ENCODE results near the gene RASGRP4.

RASGRP4 gene

GRCh38 chr19:38387550-38388348, 38.3 kb downstream of the RASGRP4 start, which contains the start of gene GGN:
GGN (minus strand) TSS chr19:38388034; CDS start chr19:38387261, 773 bp downstream.
- H3K4me3 ChIP-seq (ENCODE audit: low read depth, low read length), result peak within 1 kb of the TSS; percentile 56
- peak within 1 kb of the TSS; percentile 63 for H3K27ac ChIP-seq (ENCODE audit: extremely low read depth, low read depth, low read length)
- H3K4me1 ChIP-seq (ENCODE audit: control insufficient read depth, insufficient read depth, low read length), result peaks cover 19% of the 10 kb centered on the region
- ChIA-PET CTCF (interaction anchor here (0.5 to 9.2 kb wide), 16 partner anchors 11 to 542 kb away, joined by 3 to 76 read pairs (median 4); partner anchors contain the start of genes FAM98C, MRPS12, PSMD8 and SARS2), POLR2A (interaction anchor here (0.5 to 4.7 kb wide), 53 partner anchors 8 to 1706 kb away, joined by 3 to 223 read pairs (median 4); partner anchors contain the start of genes ACTN4, C19orf33, CATSPERG and EIF3K)
- no peaks in the 10 kb centered on the region for H3K9me3 ChIP-seq (ENCODE audit: control insufficient read depth, insufficient read depth, low read depth, low read length)
- peaks cover 17 to 38% of the 10 kb centered on the region in 2 experiments for H3K36me3 ChIP-seq (ENCODE audit: control insufficient read depth in 2 of 2, insufficient read depth in 1 of 2, low read length in 2 of 2)
- no peak for TF ChIP-seq BCL6B (tag by site-specific recombination; IDR thresholded peaks at IDR 0.05)
- TF ChIP-seq ZNF416 (tag by site-specific recombination; IDR thresholded peaks at IDR 0.05), result no peak
- TF ChIP-seq ZNF560 (tag by site-specific recombination; IDR thresholded peaks at IDR 0.05; ENCODE audit: borderline replicate concordance), result no peak
- TF ChIP-seq ZNF174 (tag by site-specific recombination; IDR thresholded peaks at IDR 0.05), result no peak
- peak; percentile 85 for TF ChIP-seq GLIS2 (tag by site-specific recombination; IDR thresholded peaks at IDR 0.05)
- no peak; the same call in 1 of the 2 replicates for TF ChIP-seq ZNF792 (tag by site-specific recombination; IDR thresholded peaks at IDR 0.05)
- TF ChIP-seq ZBTB48 (tag by site-specific recombination; IDR thresholded peaks at IDR 0.05), result peak; percentile 76; the same call in 1 of the 2 replicates
- no peak for TF ChIP-seq ZNF10 (tag by site-specific recombination; IDR thresholded peaks at IDR 0.05)
- TF ChIP-seq ZNF600 (tag by site-specific recombination; IDR thresholded peaks at IDR 0.05), result peak; percentile 97
- TF ChIP-seq ZNF157 (tag by site-specific recombination; IDR thresholded peaks at IDR 0.05), result no peak
- 0 out of 2 replicates have a peak, but pooled peaks have one; percentile 8 for TF ChIP-seq ZNF629 (tag by site-specific recombination; IDR thresholded peaks at IDR 0.05)
- TF ChIP-seq ZBTB20 (tag by site-specific recombination; IDR thresholded peaks at IDR 0.05), result peak; percentile 99
- TF ChIP-seq ZNF449 (tag by site-specific recombination; IDR thresholded peaks at IDR 0.05), result no peak
- no peak for TF ChIP-seq ZNF398 (tag by site-specific recombination; IDR thresholded peaks at IDR 0.05)
- no peak for TF ChIP-seq IKZF3 (tag by site-specific recombination; IDR thresholded peaks at IDR 0.05)
- peak; percentile 100 for TF ChIP-seq SP3 (tag by site-specific recombination; IDR thresholded peaks at IDR 0.05)
- no peak for TF ChIP-seq GFI1B (tag by site-specific recombination; IDR thresholded peaks at IDR 0.05)
- no peak; the same call in 1 of the 2 replicates for TF ChIP-seq ZNF24 (tag by site-specific recombination; IDR thresholded peaks at IDR 0.05)
- peak; percentile 89 for TF ChIP-seq PRDM10 (tag by site-specific recombination; IDR thresholded peaks at IDR 0.05)
- no peak for TF ChIP-seq MYNN (tag by site-specific recombination; IDR thresholded peaks at IDR 0.05; ENCODE audit: borderline replicate concordance)
- TF ChIP-seq ZNF155 (tag by site-specific recombination; IDR thresholded peaks at IDR 0.05), result no peak
- no peak for TF ChIP-seq ZNF521 (tag by site-specific recombination; IDR thresholded peaks at IDR 0.05)
- no peak for TF ChIP-seq ZNF146 (tag by site-specific recombination; IDR thresholded peaks at IDR 0.05)
- TF ChIP-seq ZNF335 (tag by site-specific recombination; conservative IDR thresholded peaks at IDR 0.05), result peak; percentile 97
- no peak for TF ChIP-seq PRDM6 (tag by site-specific recombination; IDR thresholded peaks at IDR 0.05)
- peak; percentile 90 for TF ChIP-seq KLF8 (tag by site-specific recombination; IDR thresholded peaks at IDR 0.05)
- TF ChIP-seq ZNF658 (tag by site-specific recombination; IDR thresholded peaks at IDR 0.05), result no peak
- peak; percentile 43; the same call in 1 of the 2 replicates for TF ChIP-seq ZNF341 (tag by site-specific recombination; IDR thresholded peaks at IDR 0.05; ENCODE audit: low read depth)
